K562 treated with DMSO at 1 percent for 12 hours (cell line): Measurements from ENCODE around the gene CNFN. TPM values are rescaled to one million over a fixed set of nuclear protein-coding genes. Genes with fewer than 3 reads are reported as not detected.

Source experiments
- total RNA-seq: library from RNA; unstranded; fragments of 300-600 nt; gene quantifications from 2 replicates; pipeline ENCODE4 v1.2.3, GENCODE V29; 2022; ENCODE audit not compliant: insufficient read depth

The CNFN gene, protein sequence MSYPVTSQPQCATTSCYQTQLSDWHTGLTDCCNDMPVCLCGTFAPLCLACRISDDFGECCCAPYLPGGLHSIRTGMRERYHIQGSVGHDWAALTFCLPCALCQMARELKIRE
- total RNA-seq: not detected in 2 replicates

DNA sequence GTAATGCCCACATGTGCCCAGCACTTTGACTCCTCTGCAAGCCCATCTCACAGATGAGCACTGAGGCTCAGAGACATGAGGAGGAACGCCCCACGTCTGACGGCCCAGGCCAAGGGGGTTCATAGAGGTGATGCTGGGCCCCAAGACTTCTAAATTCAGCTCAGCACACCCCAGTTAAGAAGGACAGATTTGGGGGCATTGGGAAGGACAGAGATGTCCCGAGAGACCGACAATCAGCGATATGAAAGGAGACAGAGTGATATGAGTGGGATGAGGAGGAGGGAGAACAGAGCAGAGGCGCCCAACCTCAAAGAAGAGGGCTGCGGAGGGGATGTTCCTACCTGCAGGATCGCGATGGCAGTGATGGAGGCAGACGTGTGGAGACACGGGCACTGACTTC is at the start of gene CNFN:
TSS of gene CNFN (minus strand) at position 399 of the 400 bp plus-strand sequence. CDS start 1,260 bp downstream, outside the sequence.

DNA sequence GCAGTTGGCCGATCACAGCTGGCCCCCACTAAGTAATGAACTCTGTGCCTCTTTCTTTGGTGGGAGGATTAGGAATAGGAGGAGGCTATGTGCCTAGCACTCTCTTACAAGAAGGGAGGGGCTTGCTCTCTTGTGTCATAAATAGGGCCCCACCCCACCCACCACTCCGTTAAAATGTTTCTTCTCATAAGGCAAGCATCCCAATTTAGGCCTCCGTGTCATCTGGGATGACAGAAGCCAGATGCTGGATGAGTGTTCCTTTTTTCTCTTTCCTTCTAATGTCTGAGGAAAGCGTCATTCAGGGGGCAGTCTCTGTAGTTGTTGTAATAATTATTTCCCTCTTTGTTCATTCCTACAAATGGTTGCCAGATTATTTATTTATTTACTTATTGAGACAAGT is 37.2 kb upstream of the CNFN start, which contains the start of gene LIPE:
TSS of gene LIPE (minus strand) at position 76 of the 400 bp plus-strand sequence. CDS start 239 bp downstream, outside the sequence.

Other genes starting within 250 kb of the CNFN start
- gene DEDD2, start 172.6 kb downstream of the CNFN start, total RNA-seq: 43.1 and 48.3 TPM in 2 replicates
- gene ZNF526, start 170.0 kb downstream of the CNFN start, total RNA-seq: 6.2 and 12.9 TPM in 2 replicates
- gene GSK3A, start 147.7 kb downstream of the CNFN start, total RNA-seq: 61.4 and 81.1 TPM in 2 replicates
- gene ERF, start 135.2 kb downstream of the CNFN start, total RNA-seq: 31.2 and 44.7 TPM in 2 replicates
- gene CIC, start 121.0 kb downstream of the CNFN start, total RNA-seq: 25.9 and 48.3 TPM in 2 replicates
- 1.7 TPM in 1 of 2 replicates, not detected in the other for gene PRR19, start 88.2 kb downstream of the CNFN start, total RNA-seq
- 99.0 and 119 TPM in 2 replicates for gene PAFAH1B3, start 87.7 kb downstream of the CNFN start, total RNA-seq
- 0.69 TPM in 1 of 2 replicates, not detected in the other for gene TMEM145, start 77.0 kb downstream of the CNFN start, total RNA-seq
- 5.6 and 18.1 TPM in 2 replicates for gene MEGF8, start 64.7 kb downstream of the CNFN start, total RNA-seq
- not detected in 2 replicates for gene LIPE, start 37.1 kb upstream of the CNFN start, total RNA-seq
- not detected in 2 replicates for gene CXCL17, start 52.6 kb upstream of the CNFN start, total RNA-seq
- gene CEACAM1, start 138.2 kb upstream of the CNFN start, total RNA-seq: 0.51 and 2.5 TPM in 2 replicates
- gene CEACAM8, start 204.6 kb upstream of the CNFN start, total RNA-seq: not detected in 2 replicates